Neural cell (in vitro differentiated cells): ENCODE data around the gene CTRL. TPM values are rescaled to one million over a fixed set of nuclear protein-coding genes. Genes with fewer than 3 reads are reported as not detected.

ENCODE experiments used
- H2AFZ ChIP-seq: fragments of 200-600, 300-800 bp; sonication (generic), shearing (Covaris generic); 2 replicates; pipeline ENCODE4 v1.6.0; 2014; ENCODE audit warnings: low read depth, mild to moderate bottlenecking, antibody characterized with exemption, low read length, moderate library complexity
- H3F3A ChIP-seq: fragments of 200-600 bp; shearing (Covaris generic); 2 replicates; pipeline ENCODE4 v1.6.1; 2016; ENCODE audit warnings: mild to moderate bottlenecking, moderate library complexity, mixed read lengths, antibody characterized with exemption, low read length; ENCODE audit not compliant: insufficient read depth, poor library complexity, severe bottlenecking
- H3K27ac ChIP-seq: fragments of 200-600, 300-800 bp; sonication (generic), shearing (Covaris generic); 2 replicates; pipeline ENCODE4 v1.5.1; 2014; ENCODE audit warnings: mild to moderate bottlenecking, low read length, moderate library complexity
- H3K27me3 ChIP-seq: fragments of 300-800, 200-600 bp; sonication (generic), shearing (Covaris generic); 2 replicates; pipeline ENCODE4 v1.6.0; 2014; ENCODE audit warnings: mild to moderate bottlenecking, low read depth, low read length, moderate library complexity; ENCODE audit not compliant: insufficient read depth
- H3K36me3 ChIP-seq: fragments of 300-800, 200-600 bp; sonication (generic), shearing (Covaris generic); 2 replicates; pipeline ENCODE4 v1.5.1; 2014; ENCODE audit warnings: mild to moderate bottlenecking, antibody characterized with exemption, low read length, moderate library complexity; ENCODE audit not compliant: insufficient read depth
- H3K4me2 ChIP-seq: fragments of 300-800, 200-600 bp; sonication (generic), shearing (Covaris generic); 2 replicates; pipeline ENCODE4 v1.6.0; 2014; ENCODE audit warnings: mild to moderate bottlenecking, low read length
- H3K4me3 ChIP-seq: fragments of 300-800, 200-600 bp; sonication (generic), shearing (Covaris generic); 2 replicates; pipeline ENCODE4 v1.5.1; 2014; ENCODE audit warnings: mild to moderate bottlenecking, low read length, moderate library complexity
- H3K79me2 ChIP-seq: fragments of 200-600 bp; shearing (Covaris generic); replicated peaks from 2 replicates; pipeline ENCODE4 v1.6.0; 2014; ENCODE audit warnings: mild to moderate bottlenecking, low read length, moderate library complexity; ENCODE audit not compliant: insufficient read depth
- H3K9ac ChIP-seq: fragments of 300-800, 200-600 bp; sonication (generic), shearing (Covaris generic); 2 replicates; pipeline ENCODE4 v1.6.1; 2016; ENCODE audit warnings: mild to moderate bottlenecking, low read length, mixed read lengths
- H3K9me2 ChIP-seq: fragments of 200-600 bp; shearing (Covaris generic); 2 replicates; pipeline ENCODE4 v1.6.1; 2016; ENCODE audit warnings: mild to moderate bottlenecking, low read length, mixed read lengths; ENCODE audit not compliant: insufficient read depth
- H3K9me3 ChIP-seq: fragments of 200-600, 300-800 bp; sonication (generic), shearing (Covaris generic); 2 replicates; pipeline ENCODE4 v1.6.1; 2016; ENCODE audit warnings: mild to moderate bottlenecking, mixed run types, low read length, moderate library complexity, mixed read lengths
- H4K20me1 ChIP-seq: fragments of 200-600 bp; shearing (Covaris generic); 2 replicates; pipeline ENCODE4 v1.6.1; 2016; ENCODE audit warnings: mild to moderate bottlenecking, mixed run types; ENCODE audit not compliant: insufficient read depth
- CTCF ChIP-seq: fragments of 450-650 bp; IDR thresholded peaks from 2 replicates; pipeline ENCODE4 v1.5.1; 2014; ENCODE audit warnings: antibody characterized with exemption, mild to moderate bottlenecking, moderate library complexity; ENCODE audit not compliant: poor library complexity, severe bottlenecking
- EP300 ChIP-seq: fragments of 450-650 bp; conservative IDR thresholded peaks from 2 replicates; pipeline ENCODE4 v1.6.1; 2014; ENCODE audit warnings: antibody characterized with exemption, mild to moderate bottlenecking, moderate library complexity; ENCODE audit not compliant: poor library complexity, severe bottlenecking
- EZH2 ChIP-seq: fragments of 200-600, 300-800 bp; shearing (Covaris generic), sonication (generic); IDR thresholded peaks from 2 replicates; pipeline ENCODE4 v1.6.1; 2014; ENCODE audit warnings: antibody characterized with exemption, low read length, borderline replicate concordance, mild to moderate bottlenecking; ENCODE audit not compliant: insufficient read depth, poor library complexity, severe bottlenecking
- MXI1 ChIP-seq: fragments of 450-650 bp; conservative IDR thresholded peaks from 2 replicates; pipeline ENCODE4 v1.6.1; 2014; ENCODE audit warnings: antibody characterized with exemption, mild to moderate bottlenecking; ENCODE audit not compliant: poor library complexity, severe bottlenecking
- POLR2AphosphoS5 ChIP-seq: IDR thresholded peaks from 2 replicates; pipeline ENCODE4 v1.6.1; 2012
- RAD21 ChIP-seq: fragments of 450-650 bp; conservative IDR thresholded peaks from 2 replicates; pipeline ENCODE4 v1.6.1; 2014; ENCODE audit warnings: antibody characterized with exemption, mild to moderate bottlenecking, moderate library complexity
- REST ChIP-seq: IDR thresholded peaks from 2 replicates; pipeline ENCODE4 v1.6.1; 2012; ENCODE audit warnings: borderline replicate concordance
- SMC3 ChIP-seq: fragments of 450-650 bp; conservative IDR thresholded peaks from 2 replicates; pipeline ENCODE4 v1.6.1; 2014; ENCODE audit warnings: antibody characterized with exemption, mild to moderate bottlenecking, moderate library complexity; ENCODE audit not compliant: poor library complexity
- TAF1 ChIP-seq: IDR thresholded peaks from 2 replicates; pipeline ENCODE4 v1.6.1; 2012; ENCODE audit warnings: low read depth
- polyA plus RNA-seq: library from polyadenylated mRNA; depleted of rRNA; stranded (reverse); fragments of >200 nt; gene quantifications from 2 replicates; pipeline ENCODE4 v1.2.3, GENCODE V29; 2014

The CTRL gene
- polyA plus RNA-seq, 1 donor from 2014 or later, result 3.8 TPM

GRCh38 chr16:67883146-67883871 lies 48.4 kb downstream of the CTRL start:
- Histone ChIP-seq H3F3A (no peaks in the 10 kb centered on the region), H3K9me2 (no peaks in the 10 kb centered on the region), H3K4me2 (no peak overlapping the region), H3K27ac (no peak overlapping the region), H4K20me1 (no peaks in the 10 kb centered on the region), H3K79me2 (no peaks in the 10 kb centered on the region), H3K9ac (no peak overlapping the region), H3K36me3 (peaks cover 8% of the 10 kb centered on the region), H3K27me3 (no peaks in the 10 kb centered on the region), H3K4me3 (no peak overlapping the region), H2AFZ (no peak overlapping the region), H3K9me3 (no peaks in the 10 kb centered on the region)
- TF ChIP-seq CTCF (no peak), MXI1 (no peak), SMC3 (no peak), RAD21 (no peak), POLR2AphosphoS5 (no peak), EP300 (no peak), REST (no peak), TAF1 (no peak), EZH2 (no peak)

GRCh38 chr16:67882374-67883145 lies 49.1 kb downstream of the CTRL start:
- TF ChIP-seq REST (no peak), EP300 (no peak), TAF1 (no peak), POLR2AphosphoS5 (no peak), CTCF (no peak), EZH2 (no peak), RAD21 (no peak), MXI1 (no peak), SMC3 (no peak)
- no peaks in the 10 kb centered on the region for H3K27me3 ChIP-seq
- H4K20me1 ChIP-seq, result no peaks in the 10 kb centered on the region
- H3K4me3 ChIP-seq, result no peak overlapping the region
- no peak overlapping the region for H3K27ac ChIP-seq
- no peaks in the 10 kb centered on the region for H3K9me2 ChIP-seq
- no peak overlapping the region for H3K4me2 ChIP-seq
- H3K9me3 ChIP-seq, result no peaks in the 10 kb centered on the region
- no peak overlapping the region for H2AFZ ChIP-seq
- H3K79me2 ChIP-seq, result no peaks in the 10 kb centered on the region
- no peaks in the 10 kb centered on the region for H3F3A ChIP-seq
- peaks cover 8% of the 10 kb centered on the region for H3K36me3 ChIP-seq
- no peak overlapping the region for H3K9ac ChIP-seq
